Endothelial cell of umbilical vein (primary cell): ENCODE data around the gene EPSTI1. TPM values are rescaled to one million over a fixed set of nuclear protein-coding genes. Genes with fewer than 3 reads are reported as not detected.

Experiments
- BruUV-seq: library from RNA; stranded (reverse); fragments of 400-500 nt; replicated peaks from 2 replicates; lab custom pipeline; 2021; lab: Mats Ljungman, UMichigan
- CTCF ChIA-PET: fragments of 300-600, 350-600 bp; sonication (Branson Sonifier 250); formaldehyde crosslinking; loops from one replicate; lab custom pipeline; 2021; ENCODE audit warnings: antibody characterized with exemption, inconsistent platforms; lab: Charles Lee
- POLR2A ChIA-PET: fragments of 300-600, 350-600 bp; sonication (Branson Sonifier 250); formaldehyde crosslinking; loops from one replicate; lab custom pipeline; 2021; ENCODE audit warnings: antibody characterized with exemption, inconsistent platforms; lab: Charles Lee
- DNase-seq: peaks from one replicate; pipeline ENCODE4 v3.0.0-alpha.2; 2011; ENCODE audit warnings: low read depth, low spot score
- FAIRE-seq: peaks from 2 replicates; lab custom pipeline; 2011; peaks lifted over from hg19 to GRCh38; lab: Jason Lieb, UNC
- H2AFZ ChIP-seq: 2 replicates; pipeline ENCODE4 v1.6.0; 2012; ENCODE audit warnings: low read depth, low read length, control low read depth, inconsistent platforms
- H3K27ac ChIP-seq: 2 replicates; pipeline ENCODE4 v1.5.1; 2011; ENCODE audit warnings: low read depth, mild to moderate bottlenecking, control low read depth, low read length, moderate library complexity; ENCODE audit not compliant: insufficient read depth
- H3K27me3 ChIP-seq, 2 experiments: 2 replicates each; pipeline versions ENCODE4 v1.6.0 to v1.6.1; 2011; ENCODE audit warnings: low read length in 2 of 2, mixed read lengths in 1 of 2; ENCODE audit not compliant: control insufficient read depth in 2 of 2, insufficient read depth in 2 of 2
- H3K36me3 ChIP-seq, 2 experiments: 2 replicates in 1 of 2; 3 replicates in 1 of 2; pipeline ENCODE4 v1.5.1; 2011; ENCODE audit warnings: low read length in 2 of 2, mild to moderate bottlenecking in 1 of 2, moderate library complexity in 1 of 2; ENCODE audit not compliant: control insufficient read depth in 2 of 2, insufficient read depth in 2 of 2; ENCODE audit errors: extremely low read depth in 1 of 2
- H3K4me1 ChIP-seq: 3 replicates; pipeline ENCODE4 v1.5.1; 2011; ENCODE audit warnings: mild to moderate bottlenecking, low read length; ENCODE audit not compliant: control insufficient read depth, insufficient read depth; ENCODE audit errors: extremely low read depth
- H3K4me2 ChIP-seq: 2 replicates; pipeline ENCODE4 v1.6.1; 2011; ENCODE audit warnings: low read length, control low read depth, mixed read lengths; ENCODE audit not compliant: insufficient read depth
- H3K4me3 ChIP-seq, 3 experiments: fragments of 200-600 bp in 1 of 3; sonication (generic), shearing (Covaris generic) in 1 of 3; replicated peaks in 1 of 3; 2 replicates each; pipeline ENCODE4 v1.5.1; 2011 to 2016; ENCODE audit warnings: control low read depth in 3 of 3, low read length in 3 of 3, mild to moderate bottlenecking in 2 of 3, inconsistent platforms in 1 of 3, low read depth in 1 of 3, moderate library complexity in 1 of 3; ENCODE audit not compliant: insufficient read depth in 1 of 3
- H3K79me2 ChIP-seq: 2 replicates; pipeline ENCODE4 v1.6.0; 2012; ENCODE audit warnings: low read length, inconsistent platforms; ENCODE audit not compliant: control insufficient read depth, insufficient read depth
- H3K9ac ChIP-seq: replicated peaks from 2 replicates; pipeline ENCODE3; 2011; ENCODE audit warnings: low read length, control low read depth; ENCODE audit not compliant: insufficient read depth; ENCODE audit errors: extremely low read depth
- H3K9me1 ChIP-seq: replicated peaks from 3 replicates; pipeline ENCODE4 v1.6.0; 2011; ENCODE audit warnings: mild to moderate bottlenecking, low read length; ENCODE audit not compliant: control insufficient read depth, insufficient read depth; ENCODE audit errors: extremely low read depth
- H3K9me3 ChIP-seq: replicated peaks from 2 replicates; pipeline ENCODE4 v1.5.1; 2012; ENCODE audit warnings: low read length, inconsistent platforms; ENCODE audit not compliant: control insufficient read depth, insufficient read depth
- H4K20me1 ChIP-seq: replicated peaks from 2 replicates; pipeline ENCODE3; 2011; ENCODE audit warnings: mild to moderate bottlenecking, low read length; ENCODE audit not compliant: control insufficient read depth, insufficient read depth; ENCODE audit errors: extremely low read depth
- CTCF ChIP-seq, 2 donors: IDR thresholded peaks; 1 replicate in 1 of 2; 2 replicates in 1 of 2; pipeline ENCODE4 v1.5.1; 2011; ENCODE audit warnings: low read length in 2 of 2, mild to moderate bottlenecking in 2 of 2, moderate library complexity in 2 of 2, control low read depth in 1 of 2, inconsistent platforms in 1 of 2, low read depth in 1 of 2; ENCODE audit not compliant: insufficient read depth in 1 of 2; ENCODE audit errors: extremely low read depth in 1 of 2
- EZH2 ChIP-seq: IDR thresholded peaks from 2 replicates; pipeline ENCODE4 v1.6.1; 2012; ENCODE audit warnings: borderline replicate concordance, low read depth, mild to moderate bottlenecking, moderate library complexity, low read length, inconsistent platforms; ENCODE audit not compliant: severe bottlenecking
- FOS ChIP-seq: IDR thresholded peaks from 2 replicates; pipeline ENCODE4 v1.6.1; 2011; ENCODE audit warnings: mild to moderate bottlenecking, low read length, moderate library complexity, borderline replicate concordance; ENCODE audit not compliant: insufficient read depth
- GATA2 ChIP-seq: IDR thresholded peaks from 2 replicates; pipeline ENCODE4 v1.7.0; 2011; ENCODE audit warnings: low read depth, mild to moderate bottlenecking, moderate library complexity, mixed read lengths, low read length; ENCODE audit not compliant: insufficient read length, insufficient read depth
- JUN ChIP-seq: IDR thresholded peaks from 2 replicates; pipeline ENCODE4 v1.6.1; 2011; ENCODE audit warnings: borderline replicate concordance, low read depth; ENCODE audit not compliant: insufficient read length, insufficient read depth
- MAX ChIP-seq: IDR thresholded peaks from 2 replicates; pipeline ENCODE4 v1.6.1; 2011; ENCODE audit not compliant: insufficient read depth, insufficient read length
- MYC ChIP-seq: IDR thresholded peaks from one replicate; pipeline ENCODE4 v1.6.1; 2011; ENCODE audit warnings: mild to moderate bottlenecking, low read depth, low read length
- POLR2A ChIP-seq: IDR thresholded peaks from 2 replicates; pipeline ENCODE4 v1.6.1; 2012; ENCODE audit warnings: low read depth, mild to moderate bottlenecking, control low read depth, low read length
- POLR2AphosphoS5 ChIP-seq: IDR thresholded peaks from 2 replicates; pipeline ENCODE4 v1.6.1; 2012; ENCODE audit warnings: low read depth, mild to moderate bottlenecking, control low read depth, low read length, moderate library complexity; ENCODE audit not compliant: insufficient read depth
- dilution Hi-C: fragments of 300-500 bp; cut with MboI; formaldehyde crosslinking; loops from one replicate; pipeline ENCODE4 v1.15.0; 2019; ENCODE audit warnings: low sequenced_read_pairs; ENCODE audit not compliant: extremely low pct_ligation_motif_present
- intact Hi-C: fragments of 100-400 bp; cut with micrococcal nuclease; formaldehyde crosslinking; loops from one replicate; pipeline ENCODE4 v1.10.0; 2022
- polyA plus RNA-seq, 4 experiments: library from polyadenylated mRNA; depleted of rRNA in 3 of 4; stranded (reverse) in 3 of 4; unstranded in 1 of 4; fragments of >200 nt; gene quantifications; 2 replicates each; pipeline versions ENCODE4 v1.2.1 to v1.2.3, GENCODE V29; 2011 to 2012; ENCODE audit warnings: missing spikeins in 1 of 4
- total RNA-seq: library from RNA; stranded (reverse); gene quantifications from 2 replicates; pipeline ENCODE4 v1.2.3, GENCODE V29; 2021

The EPSTI1 gene
- total and polyA plus RNA-seq, 2 donors (not counting 3 experiments of a cell fraction or from before 2014, with no cell fraction given) = 0.77 to 3.1 TPM

GRCh38 chr13:43036351-43037250 lies 44.6 kb upstream of the EPSTI1 start:
- FAIRE-seq (no peak), DNase-seq (no peak)
- H4K20me1 ChIP-seq = peaks cover 2% of the 10 kb centered on the region
- no peaks in the 10 kb centered on the region for H3K9me1 ChIP-seq
- no peak overlapping the region for H3K27ac ChIP-seq
- no peaks in the 10 kb centered on the region for H3K4me1 ChIP-seq
- dilution Hi-C loops (no loop called here), intact Hi-C loops (no loop called here)
- BruUV-seq = no TSS peak
- ChIA-PET CTCF (no interaction called here), POLR2A (no interaction called here)
- H3K27me3 ChIP-seq = no peaks in the 10 kb centered on the region
- H3K4me3 ChIP-seq = no peak overlapping the region
- H3K4me2 ChIP-seq = no peak overlapping the region
- TF ChIP-seq POLR2A (no peak), POLR2AphosphoS5 (no peak), JUN (no peak), MYC (no peak), EZH2 (no peak), GATA2 (no peak), FOS (no peak), MAX (no peak), CTCF (IDR thresholded peaks at IDR 0.05; ENCODE audit: extremely low read depth in 1 of 2, insufficient read depth in 1 of 2, low read depth in 1 of 2, low read length in 2 of 2) (no peak)
- H3K9me3 ChIP-seq = no peaks in the 10 kb centered on the region
- H3K36me3 ChIP-seq = no peaks in the 10 kb centered on the region
- H3K9ac ChIP-seq = no peak overlapping the region
- H2AFZ ChIP-seq = no peak overlapping the region
- peaks cover 28% of the 10 kb centered on the region for H3K79me2 ChIP-seq
